ENCODE data around the gene ATP5F1E. TPM values are rescaled to one million over a fixed set of nuclear protein-coding genes. Genes with fewer than 3 reads are reported as not detected.

Gene ATP5F1E
- total and polyA plus RNA-seq, 7 donors = 57.1 to 88.5 (median 72.1) TPM

- Histone ChIP-seq H3K4me3 (no peak overlapping the region), H3K36me3 (ENCODE audit: insufficient read depth in 1 of 2, low read depth in 1 of 2) (peaks cover 5 to 99% of the 10 kb centered on the region in 2 donors), H3K27me3 (ENCODE audit: insufficient read depth in 3 of 3, low read length in 2 of 3) (no peaks in the 10 kb centered on the region), H3K27ac (no peak overlapping the region), H3K4me1 (peaks cover 8% of the 10 kb centered on the region), H3K9me3 (no peaks in the 10 kb centered on the region)
- ATAC-seq (no peak), DNase-seq (peak in 1 of 2 donors; percentile 30)
- TF ChIP-seq, protein P1, sequence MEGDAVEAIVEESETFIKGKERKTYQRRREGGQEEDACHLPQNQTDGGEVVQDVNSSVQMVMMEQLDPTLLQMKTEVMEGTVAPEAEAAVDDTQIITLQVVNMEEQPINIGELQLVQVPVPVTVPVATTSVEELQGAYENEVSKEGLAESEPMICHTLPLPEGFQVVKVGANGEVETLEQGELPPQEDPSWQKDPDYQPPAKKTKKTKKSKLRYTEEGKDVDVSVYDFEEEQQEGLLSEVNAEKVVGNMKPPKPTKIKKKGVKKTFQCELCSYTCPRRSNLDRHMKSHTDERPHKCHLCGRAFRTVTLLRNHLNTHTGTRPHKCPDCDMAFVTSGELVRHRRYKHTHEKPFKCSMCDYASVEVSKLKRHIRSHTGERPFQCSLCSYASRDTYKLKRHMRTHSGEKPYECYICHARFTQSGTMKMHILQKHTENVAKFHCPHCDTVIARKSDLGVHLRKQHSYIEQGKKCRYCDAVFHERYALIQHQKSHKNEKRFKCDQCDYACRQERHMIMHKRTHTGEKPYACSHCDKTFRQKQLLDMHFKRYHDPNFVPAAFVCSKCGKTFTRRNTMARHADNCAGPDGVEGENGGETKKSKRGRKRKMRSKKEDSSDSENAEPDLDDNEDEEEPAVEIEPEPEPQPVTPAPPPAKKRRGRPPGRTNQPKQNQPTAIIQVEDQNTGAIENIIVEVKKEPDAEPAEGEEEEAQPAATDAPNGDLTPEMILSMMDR (IDR thresholded peaks at IDR 0.05) = no peak
- intact Hi-C loops (cut with DNase I) = no loop called here
- 89 to 92% (median 90%) methylated on average over 12 of the region's 12 CpGs for WGBS, 3 donors
Measured at GRCh38 chr20:58996226-58996611, 35.9 kb downstream of the ATP5F1E start.

DNA sequence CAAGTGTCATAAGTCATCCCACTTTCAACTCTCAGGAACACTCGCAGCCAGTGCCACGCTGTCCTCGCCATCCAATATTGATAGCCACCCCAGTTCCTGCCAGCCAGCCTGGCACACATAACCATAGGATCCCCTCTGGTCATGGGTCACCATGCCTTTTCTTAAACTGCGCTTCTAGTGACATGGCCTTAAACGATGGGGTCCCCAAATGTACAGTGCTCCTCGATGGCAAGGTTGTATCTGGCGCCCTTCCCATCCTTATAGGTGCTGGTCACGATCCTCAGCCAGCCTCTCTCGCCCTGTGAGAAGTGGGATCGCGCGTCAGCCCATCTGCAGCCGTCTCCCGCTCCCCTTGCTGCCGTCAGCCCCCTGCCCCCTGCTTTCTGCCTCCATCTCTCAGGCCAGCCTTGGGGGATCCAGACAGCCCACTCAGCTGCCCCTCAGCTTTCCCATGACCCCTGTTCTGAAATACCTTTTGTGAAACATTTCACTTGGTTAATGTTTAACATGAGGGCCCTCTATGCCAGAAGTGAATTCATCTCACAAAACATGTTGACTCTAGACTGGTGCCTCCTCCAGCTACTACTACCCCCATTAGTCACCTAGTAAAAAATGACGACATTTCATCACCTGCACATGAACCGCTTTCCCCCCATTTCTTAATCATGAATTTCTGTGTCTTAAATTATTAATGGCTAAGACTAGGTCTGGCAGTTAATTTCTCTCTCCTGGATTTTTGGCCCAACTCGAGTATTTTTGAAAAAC lies 36.5 kb downstream of the ATP5F1E start:
- H3K27ac ChIP-seq = peak overlapping the region; percentile 4
- no peak overlapping the region for H3K4me3 ChIP-seq

GRCh38 chr20:58994390-58995159 lies 37.6 kb downstream of the ATP5F1E start:
- Histone ChIP-seq H3K9me3 (no peaks in the 10 kb centered on the region), H3K36me3 (ENCODE audit: insufficient read depth in 1 of 2, low read depth in 1 of 2) (peaks cover 7 to 100% of the 10 kb centered on the region in 2 donors), H3K4me1 (peaks cover 8% of the 10 kb centered on the region), H3K27ac (no peak overlapping the region), H3K4me3 (no peak overlapping the region), H3K27me3 (ENCODE audit: insufficient read depth in 3 of 3, low read length in 2 of 3) (no peaks in the 10 kb centered on the region)
- intact Hi-C loops (cut with DNase I) = no loop called here
- 69 to 79% (median 70%) methylated on average over 17 of the region's 17 CpGs for WGBS, 3 donors
- ATAC-seq (no peak), DNase-seq (peak in 1 of 2 donors; percentile 34)
- TF ChIP-seq, protein P1 (IDR thresholded peaks at IDR 0.05) = no peak

More for the DNA sequence above, 36.5 kb downstream of the ATP5F1E start:
- intact Hi-C loops (cut with DNase I) = no loop called here
- TF ChIP-seq, protein P1 (IDR thresholded peaks at IDR 0.05) = no peak
- H3K27me3 ChIP-seq (ENCODE audit: insufficient read depth in 3 of 3, low read length in 2 of 3) = no peaks in the 10 kb centered on the region
- H3K4me1 ChIP-seq = peaks cover 8% of the 10 kb centered on the region
- H3K9me3 ChIP-seq = no peaks in the 10 kb centered on the region
- peaks cover 7 to 99% of the 10 kb centered on the region in 2 donors for H3K36me3 ChIP-seq (ENCODE audit: insufficient read depth in 1 of 2, low read depth in 1 of 2)
- peak in 1 of 2 donors; percentile 28 for DNase-seq
- no peak for ATAC-seq
- WGBS, 3 donors = 82 to 88% (median 85%) methylated on average over 15 to 18 of the region's 18 CpGs

DNA sequence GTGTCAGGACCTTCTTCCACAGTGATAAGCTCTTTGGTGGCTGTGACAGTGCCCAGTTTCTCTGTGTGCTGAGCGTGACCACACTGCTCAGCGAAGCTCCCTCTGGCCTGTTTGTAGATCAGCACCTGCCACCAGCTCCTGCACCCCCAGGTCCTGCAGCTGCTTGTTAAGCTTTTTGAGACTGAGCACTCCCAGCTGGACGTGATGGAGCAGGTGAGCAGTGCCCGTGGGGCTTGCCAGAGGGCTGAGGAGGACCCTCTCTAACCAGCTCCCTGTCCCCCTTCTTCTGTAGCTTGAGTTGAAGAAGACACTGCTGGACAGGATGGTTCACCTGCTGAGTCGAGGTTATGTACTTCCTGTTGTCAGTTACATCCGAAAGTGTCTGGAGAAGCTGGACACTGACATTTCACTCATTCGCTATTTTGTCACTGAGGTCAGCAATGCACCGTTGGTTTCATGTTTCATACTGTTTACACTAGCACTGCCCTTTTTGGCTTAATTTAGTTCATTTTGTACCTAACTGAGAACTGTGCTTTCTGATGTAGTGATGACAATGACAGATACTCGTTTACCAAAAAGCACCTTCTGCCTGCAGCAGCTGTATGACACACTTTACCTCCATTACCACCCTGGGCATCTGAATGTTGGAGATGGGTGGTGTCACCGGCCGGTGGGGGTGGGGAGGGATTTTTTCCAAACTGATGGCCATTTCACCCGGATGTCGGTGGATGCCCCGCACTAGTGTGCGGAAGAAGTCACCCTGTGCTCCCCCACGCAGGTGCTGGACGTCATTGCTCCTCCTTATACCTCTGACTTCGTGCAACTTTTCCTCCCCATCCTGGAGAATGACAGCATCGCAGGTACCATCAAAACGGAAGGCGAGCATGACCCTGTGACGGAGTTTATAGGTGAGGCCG lies 38.5 kb downstream of the ATP5F1E start:
- H3K4me3 ChIP-seq = no peak overlapping the region
- WGBS, 3 donors = 72 to 82% (median 74%) methylated on average over 23 of the region's 23 CpGs
- intact Hi-C loops (cut with DNase I) = no loop called here
- ATAC-seq = peak in 2 of 4 donors; percentile 13 to 27
- no peaks in the 10 kb centered on the region for H3K9me3 ChIP-seq
- peaks cover 7 to 100% of the 10 kb centered on the region in 2 donors for H3K36me3 ChIP-seq (ENCODE audit: insufficient read depth in 1 of 2, low read depth in 1 of 2)
- TF ChIP-seq, protein P1 (IDR thresholded peaks at IDR 0.05) = no peak
- H3K27ac ChIP-seq = peak overlapping the region; percentile 16
- H3K27me3 ChIP-seq (ENCODE audit: insufficient read depth in 3 of 3, low read length in 2 of 3) = no peaks in the 10 kb centered on the region
- peaks cover 8% of the 10 kb centered on the region for H3K4me1 ChIP-seq
- DNase-seq = peak in 1 of 2 donors; percentile 30

Data from psoas muscle (tissue), 8 donors.